ENCODE results near the gene CERKL.

CERKL gene

DNA sequence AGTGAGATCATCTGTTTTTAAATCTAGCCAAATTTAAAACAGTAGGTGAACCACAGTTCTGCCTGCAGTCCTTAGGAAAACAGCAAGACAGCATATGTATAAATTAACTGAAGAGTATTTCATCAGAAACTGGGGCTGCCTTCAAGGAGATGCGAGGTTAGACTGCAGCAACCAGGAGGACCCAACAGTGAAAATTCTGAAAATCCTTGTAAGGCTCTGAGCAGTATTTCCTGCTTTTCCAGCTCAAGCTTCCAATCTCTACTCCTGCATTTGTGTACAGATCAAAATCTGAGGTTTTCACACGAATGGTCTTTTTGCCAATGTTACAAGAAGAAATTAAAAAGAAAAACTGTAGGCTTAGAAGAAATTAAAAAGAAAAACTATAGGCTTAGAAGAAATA is 43.7 kb downstream of the CERKL start:
- Histone ChIP-seq H3K4me3 (ENCODE audit: low read depth, low read length) (no peak overlapping the region), H3K27ac (no peak overlapping the region), H2AFZ (no peak overlapping the region), H3K36me3 (ENCODE audit: control insufficient read depth, insufficient read depth, low read length) (no peaks in the 10 kb centered on the region), H3K4me2 (ENCODE audit: low read length) (no peak overlapping the region), H3K4me1 (no peaks in the 10 kb centered on the region), H3K79me2 (no peaks in the 10 kb centered on the region), H3K27me3 (ENCODE audit: control insufficient read depth, insufficient read depth, low read length) (no peaks in the 10 kb centered on the region), H3K9ac (no peak overlapping the region), H3K9me3 (ENCODE audit: control insufficient read depth, low read length) (no peaks in the 10 kb centered on the region)
- TF ChIP-seq, protein P1, sequence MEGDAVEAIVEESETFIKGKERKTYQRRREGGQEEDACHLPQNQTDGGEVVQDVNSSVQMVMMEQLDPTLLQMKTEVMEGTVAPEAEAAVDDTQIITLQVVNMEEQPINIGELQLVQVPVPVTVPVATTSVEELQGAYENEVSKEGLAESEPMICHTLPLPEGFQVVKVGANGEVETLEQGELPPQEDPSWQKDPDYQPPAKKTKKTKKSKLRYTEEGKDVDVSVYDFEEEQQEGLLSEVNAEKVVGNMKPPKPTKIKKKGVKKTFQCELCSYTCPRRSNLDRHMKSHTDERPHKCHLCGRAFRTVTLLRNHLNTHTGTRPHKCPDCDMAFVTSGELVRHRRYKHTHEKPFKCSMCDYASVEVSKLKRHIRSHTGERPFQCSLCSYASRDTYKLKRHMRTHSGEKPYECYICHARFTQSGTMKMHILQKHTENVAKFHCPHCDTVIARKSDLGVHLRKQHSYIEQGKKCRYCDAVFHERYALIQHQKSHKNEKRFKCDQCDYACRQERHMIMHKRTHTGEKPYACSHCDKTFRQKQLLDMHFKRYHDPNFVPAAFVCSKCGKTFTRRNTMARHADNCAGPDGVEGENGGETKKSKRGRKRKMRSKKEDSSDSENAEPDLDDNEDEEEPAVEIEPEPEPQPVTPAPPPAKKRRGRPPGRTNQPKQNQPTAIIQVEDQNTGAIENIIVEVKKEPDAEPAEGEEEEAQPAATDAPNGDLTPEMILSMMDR (IDR thresholded peaks at IDR 0.05) = no peak

DNA sequence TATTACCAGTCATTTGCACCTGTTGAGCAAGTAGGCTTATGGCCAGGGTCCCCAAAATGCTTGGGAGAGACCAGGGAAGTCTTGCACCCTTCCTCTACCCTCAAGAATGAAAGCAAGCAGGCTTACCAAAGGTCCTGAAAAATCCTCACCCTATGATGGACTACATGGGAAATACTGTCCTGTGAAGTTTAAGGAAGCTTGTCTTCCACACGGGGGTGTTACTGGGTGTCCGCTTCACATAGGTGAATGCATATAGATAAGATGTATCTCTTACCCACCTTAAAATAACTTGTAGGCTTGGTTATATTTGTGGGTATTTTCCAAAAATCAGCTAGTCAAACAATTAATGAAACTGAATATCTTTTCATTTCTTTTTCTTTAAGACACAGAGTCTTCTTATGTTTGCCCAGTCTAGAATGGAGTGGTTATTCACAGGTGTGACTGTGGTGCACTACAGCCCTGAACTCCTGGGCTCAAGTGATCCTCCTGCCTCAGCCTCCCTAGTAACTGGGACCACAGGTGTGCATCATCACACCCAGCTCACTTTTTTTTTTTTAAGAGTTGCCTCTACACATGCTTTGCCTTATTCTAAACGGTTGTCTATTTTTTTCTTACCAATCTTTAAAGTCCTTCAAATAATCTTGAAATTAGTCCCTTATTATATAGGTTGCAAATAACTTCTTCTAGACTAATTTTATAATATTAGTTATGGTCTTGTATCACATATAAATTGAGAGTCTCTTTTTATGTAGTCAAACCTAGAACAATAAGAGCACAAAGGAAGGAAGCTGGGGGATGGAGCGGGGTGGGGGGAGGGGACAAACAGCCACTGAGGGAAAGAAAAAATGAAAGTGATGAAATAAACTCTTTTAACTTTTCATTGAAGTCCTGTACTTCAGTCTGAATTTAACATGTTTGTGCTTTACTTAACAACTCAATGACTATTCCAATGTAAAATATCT is 49.0 kb downstream of the CERKL start:
- no peaks in the 10 kb centered on the region for H3K79me2 ChIP-seq
- no peak overlapping the region for H3K4me3 ChIP-seq (ENCODE audit: low read depth, low read length)
- no peaks in the 10 kb centered on the region for H3K27me3 ChIP-seq (ENCODE audit: control insufficient read depth, insufficient read depth, low read length)
- H3K36me3 ChIP-seq (ENCODE audit: control insufficient read depth, insufficient read depth, low read length) = no peaks in the 10 kb centered on the region
- no peak overlapping the region for H3K4me2 ChIP-seq (ENCODE audit: low read length)
- H3K27ac ChIP-seq = no peak overlapping the region
- H3K9ac ChIP-seq = no peak overlapping the region
- H2AFZ ChIP-seq = no peak overlapping the region
- TF ChIP-seq, protein P1 (IDR thresholded peaks at IDR 0.05) = no peak
- H3K4me1 ChIP-seq = no peaks in the 10 kb centered on the region
- H3K9me3 ChIP-seq (ENCODE audit: control insufficient read depth, low read length) = no peaks in the 10 kb centered on the region

DNA sequence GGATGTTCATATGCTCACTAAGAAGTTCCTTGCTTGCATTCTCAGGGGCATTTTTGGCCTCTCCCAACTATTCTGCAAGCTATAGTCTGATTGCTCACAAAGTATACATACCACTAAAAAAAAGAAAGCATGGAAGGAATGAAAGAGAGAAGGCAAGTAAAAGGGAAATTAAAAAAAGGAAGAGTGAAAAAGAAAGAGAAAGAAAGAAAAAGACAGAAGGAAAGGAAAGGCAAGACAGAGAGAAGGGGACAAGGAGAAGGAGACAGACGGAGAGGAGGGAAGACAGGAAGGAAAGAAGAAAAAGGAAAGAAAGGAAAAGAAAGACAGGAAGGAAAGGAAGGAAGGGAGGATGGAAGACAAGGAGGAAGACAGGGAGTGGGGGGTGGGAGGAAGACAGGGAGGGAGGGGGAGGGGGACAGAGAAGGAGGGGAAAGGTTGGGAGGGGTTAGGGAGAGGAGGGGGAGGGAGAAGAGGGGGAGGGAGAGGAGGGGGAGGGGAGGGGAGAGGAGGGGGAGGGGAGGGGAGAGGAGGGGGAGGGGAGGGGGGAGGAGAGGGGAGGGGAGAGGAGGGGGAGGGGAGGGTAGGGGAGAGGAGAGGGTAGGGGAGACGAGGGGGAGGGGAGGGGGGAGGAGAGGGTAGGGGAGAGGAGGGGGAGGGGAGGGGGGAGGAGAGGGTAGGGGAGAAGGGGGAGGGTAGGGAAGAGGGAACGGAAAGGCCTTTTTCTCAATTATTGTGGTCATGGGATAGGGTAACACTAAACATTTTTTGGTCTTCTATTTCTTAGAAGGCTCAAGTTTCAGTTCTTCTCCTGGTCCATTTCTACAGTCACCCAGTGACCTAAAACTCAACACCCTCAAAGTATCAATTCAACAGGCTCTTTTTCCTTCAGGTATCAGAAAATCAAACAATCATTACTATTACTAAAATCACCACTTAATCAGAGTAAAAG is 50.7 kb downstream of the CERKL start:
- H3K36me3 ChIP-seq (ENCODE audit: control insufficient read depth, insufficient read depth, low read length) = no peaks in the 10 kb centered on the region
- no peak overlapping the region for H3K9ac ChIP-seq
- no peak overlapping the region for H3K4me2 ChIP-seq (ENCODE audit: low read length)
- H3K9me3 ChIP-seq (ENCODE audit: control insufficient read depth, low read length) = no peaks in the 10 kb centered on the region
- no peak overlapping the region for H3K4me3 ChIP-seq (ENCODE audit: low read depth, low read length)
- TF ChIP-seq, protein P1 (IDR thresholded peaks at IDR 0.05) = no peak
- no peaks in the 10 kb centered on the region for H3K79me2 ChIP-seq
- no peak overlapping the region for H3K27ac ChIP-seq
- H3K4me1 ChIP-seq = no peaks in the 10 kb centered on the region
- H3K27me3 ChIP-seq (ENCODE audit: control insufficient read depth, insufficient read depth, low read length) = no peaks in the 10 kb centered on the region
- H2AFZ ChIP-seq = no peak overlapping the region

DNA sequence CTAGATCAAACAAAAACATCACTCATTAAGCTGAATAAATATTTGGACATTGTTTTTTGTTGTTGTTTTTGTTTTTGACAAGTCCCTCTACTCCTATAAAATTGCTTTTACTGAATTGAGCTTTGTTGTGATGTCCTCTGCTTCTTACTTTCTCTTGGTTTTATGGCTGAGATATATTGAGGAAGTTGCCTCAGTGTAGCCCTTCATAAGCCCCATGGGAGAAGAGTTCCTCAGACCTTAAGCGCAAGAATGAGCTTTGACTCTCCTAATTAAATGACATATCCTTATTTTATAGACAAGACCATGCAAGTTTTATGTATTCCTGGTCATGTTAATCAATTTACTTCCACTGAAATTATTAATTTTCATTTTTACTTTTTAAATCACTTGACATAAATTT is 54.9 kb downstream of the CERKL start:
- Histone ChIP-seq H3K27ac (no peak overlapping the region), H3K36me3 (ENCODE audit: control insufficient read depth, insufficient read depth, low read length) (no peaks in the 10 kb centered on the region), H3K4me2 (ENCODE audit: low read length) (no peak overlapping the region), H3K9me3 (ENCODE audit: control insufficient read depth, low read length) (no peaks in the 10 kb centered on the region), H3K79me2 (no peaks in the 10 kb centered on the region), H3K27me3 (ENCODE audit: control insufficient read depth, insufficient read depth, low read length) (no peaks in the 10 kb centered on the region), H3K4me3 (ENCODE audit: low read depth, low read length) (no peak overlapping the region), H3K9ac (no peak overlapping the region), H3K4me1 (no peaks in the 10 kb centered on the region), H2AFZ (no peak overlapping the region)
- TF ChIP-seq, protein P1 (IDR thresholded peaks at IDR 0.05) = no peak
